Endothelial cell of umbilical vein (primary cell): Measurements from ENCODE around the gene IRF3. TPM values are rescaled to one million over a fixed set of nuclear protein-coding genes. Genes with fewer than 3 reads are reported as not detected.

Source experiments
- BruUV-seq: library from RNA; stranded (reverse); fragments of 400-500 nt; replicated peaks from 2 replicates; lab custom pipeline; 2021; lab: Mats Ljungman, UMichigan
- CTCF ChIA-PET: fragments of 300-600, 350-600 bp; sonication (Branson Sonifier 250); formaldehyde crosslinking; loops from one replicate; lab custom pipeline; 2021; ENCODE audit warnings: antibody characterized with exemption, inconsistent platforms; lab: Charles Lee
- POLR2A ChIA-PET: fragments of 300-600, 350-600 bp; sonication (Branson Sonifier 250); formaldehyde crosslinking; loops from one replicate; lab custom pipeline; 2021; ENCODE audit warnings: antibody characterized with exemption, inconsistent platforms; lab: Charles Lee
- DNase-seq: peaks from one replicate; pipeline ENCODE4 v3.0.0-alpha.2; 2011; ENCODE audit warnings: low read depth, low spot score
- FAIRE-seq: peaks from 2 replicates; lab custom pipeline; 2011; peaks lifted over from hg19 to GRCh38; lab: Jason Lieb, UNC
- H2AFZ ChIP-seq: 2 replicates; pipeline ENCODE4 v1.6.0; 2012; ENCODE audit warnings: low read depth, low read length, control low read depth, inconsistent platforms
- H3K27ac ChIP-seq: 2 replicates; pipeline ENCODE4 v1.5.1; 2011; ENCODE audit warnings: low read depth, mild to moderate bottlenecking, control low read depth, low read length, moderate library complexity; ENCODE audit not compliant: insufficient read depth
- H3K27me3 ChIP-seq, 2 experiments: 2 replicates each; pipeline versions ENCODE4 v1.6.0 to v1.6.1; 2011; ENCODE audit warnings: low read length in 2 of 2, mixed read lengths in 1 of 2; ENCODE audit not compliant: control insufficient read depth in 2 of 2, insufficient read depth in 2 of 2
- H3K36me3 ChIP-seq, 2 experiments: 2 replicates in 1 of 2; 3 replicates in 1 of 2; pipeline ENCODE4 v1.5.1; 2011; ENCODE audit warnings: low read length in 2 of 2, mild to moderate bottlenecking in 1 of 2, moderate library complexity in 1 of 2; ENCODE audit not compliant: control insufficient read depth in 2 of 2, insufficient read depth in 2 of 2; ENCODE audit errors: extremely low read depth in 1 of 2
- H3K4me1 ChIP-seq: 3 replicates; pipeline ENCODE4 v1.5.1; 2011; ENCODE audit warnings: mild to moderate bottlenecking, low read length; ENCODE audit not compliant: control insufficient read depth, insufficient read depth; ENCODE audit errors: extremely low read depth
- H3K4me2 ChIP-seq: 2 replicates; pipeline ENCODE4 v1.6.1; 2011; ENCODE audit warnings: low read length, control low read depth, mixed read lengths; ENCODE audit not compliant: insufficient read depth
- H3K4me3 ChIP-seq, 3 experiments: fragments of 200-600 bp in 1 of 3; sonication (generic), shearing (Covaris generic) in 1 of 3; replicated peaks in 1 of 3; 2 replicates each; pipeline ENCODE4 v1.5.1; 2011 to 2016; ENCODE audit warnings: control low read depth in 3 of 3, low read length in 3 of 3, mild to moderate bottlenecking in 2 of 3, inconsistent platforms in 1 of 3, low read depth in 1 of 3, moderate library complexity in 1 of 3; ENCODE audit not compliant: insufficient read depth in 1 of 3
- H3K79me2 ChIP-seq: 2 replicates; pipeline ENCODE4 v1.6.0; 2012; ENCODE audit warnings: low read length, inconsistent platforms; ENCODE audit not compliant: control insufficient read depth, insufficient read depth
- H3K9ac ChIP-seq: replicated peaks from 2 replicates; pipeline ENCODE3; 2011; ENCODE audit warnings: low read length, control low read depth; ENCODE audit not compliant: insufficient read depth; ENCODE audit errors: extremely low read depth
- H3K9me1 ChIP-seq: replicated peaks from 3 replicates; pipeline ENCODE4 v1.6.0; 2011; ENCODE audit warnings: mild to moderate bottlenecking, low read length; ENCODE audit not compliant: control insufficient read depth, insufficient read depth; ENCODE audit errors: extremely low read depth
- H3K9me3 ChIP-seq: replicated peaks from 2 replicates; pipeline ENCODE4 v1.5.1; 2012; ENCODE audit warnings: low read length, inconsistent platforms; ENCODE audit not compliant: control insufficient read depth, insufficient read depth
- H4K20me1 ChIP-seq: replicated peaks from 2 replicates; pipeline ENCODE3; 2011; ENCODE audit warnings: mild to moderate bottlenecking, low read length; ENCODE audit not compliant: control insufficient read depth, insufficient read depth; ENCODE audit errors: extremely low read depth
- CTCF ChIP-seq, 2 donors: IDR thresholded peaks; 1 replicate in 1 of 2; 2 replicates in 1 of 2; pipeline ENCODE4 v1.5.1; 2011; ENCODE audit warnings: low read length in 2 of 2, mild to moderate bottlenecking in 2 of 2, moderate library complexity in 2 of 2, control low read depth in 1 of 2, inconsistent platforms in 1 of 2, low read depth in 1 of 2; ENCODE audit not compliant: insufficient read depth in 1 of 2; ENCODE audit errors: extremely low read depth in 1 of 2
- EZH2 ChIP-seq: IDR thresholded peaks from 2 replicates; pipeline ENCODE4 v1.6.1; 2012; ENCODE audit warnings: borderline replicate concordance, low read depth, mild to moderate bottlenecking, moderate library complexity, low read length, inconsistent platforms; ENCODE audit not compliant: severe bottlenecking
- FOS ChIP-seq: IDR thresholded peaks from 2 replicates; pipeline ENCODE4 v1.6.1; 2011; ENCODE audit warnings: mild to moderate bottlenecking, low read length, moderate library complexity, borderline replicate concordance; ENCODE audit not compliant: insufficient read depth
- GATA2 ChIP-seq: IDR thresholded peaks from 2 replicates; pipeline ENCODE4 v1.7.0; 2011; ENCODE audit warnings: low read depth, mild to moderate bottlenecking, moderate library complexity, mixed read lengths, low read length; ENCODE audit not compliant: insufficient read length, insufficient read depth
- JUN ChIP-seq: IDR thresholded peaks from 2 replicates; pipeline ENCODE4 v1.6.1; 2011; ENCODE audit warnings: borderline replicate concordance, low read depth; ENCODE audit not compliant: insufficient read length, insufficient read depth
- MAX ChIP-seq: IDR thresholded peaks from 2 replicates; pipeline ENCODE4 v1.6.1; 2011; ENCODE audit not compliant: insufficient read depth, insufficient read length
- POLR2AphosphoS5 ChIP-seq: IDR thresholded peaks from 2 replicates; pipeline ENCODE4 v1.6.1; 2012; ENCODE audit warnings: low read depth, mild to moderate bottlenecking, control low read depth, low read length, moderate library complexity; ENCODE audit not compliant: insufficient read depth
- dilution Hi-C: fragments of 300-500 bp; cut with MboI; formaldehyde crosslinking; loops from one replicate; pipeline ENCODE4 v1.15.0; 2019; ENCODE audit warnings: low sequenced_read_pairs; ENCODE audit not compliant: extremely low pct_ligation_motif_present
- intact Hi-C: fragments of 100-400 bp; cut with micrococcal nuclease; formaldehyde crosslinking; loops from one replicate; pipeline ENCODE4 v1.10.0; 2022
- polyA plus RNA-seq, 4 experiments: library from polyadenylated mRNA; depleted of rRNA in 3 of 4; stranded (reverse) in 3 of 4; unstranded in 1 of 4; fragments of >200 nt; gene quantifications; 2 replicates each; pipeline versions ENCODE4 v1.2.1 to v1.2.3, GENCODE V29; 2011 to 2012; ENCODE audit warnings: missing spikeins in 1 of 4
- total RNA-seq: library from RNA; stranded (reverse); gene quantifications from 2 replicates; pipeline ENCODE4 v1.2.3, GENCODE V29; 2021

Gene IRF3
- total and polyA plus RNA-seq, 2 donors (not counting 3 experiments of a cell fraction or from before 2014, with no cell fraction given) = 64.8 to 73.5 TPM

GRCh38 chr19:49684251-49684982 lies 18.8 kb upstream of the IRF3 start:
- peaks cover 8 to 34% of the 10 kb centered on the region in 2 experiments for H3K36me3 ChIP-seq
- H3K4me1 ChIP-seq = peaks cover 33% of the 10 kb centered on the region
- no TSS peak for BruUV-seq
- CTCF ChIA-PET = interaction anchor here (1.4 kb wide), 1 partner anchor 12 kb away, joined by 3 read pairs; no protein-coding TSS in a partner anchor
- DNase-seq = no peak
- no peaks in the 10 kb centered on the region for H3K9me3 ChIP-seq
- no peak overlapping the region for H3K27ac ChIP-seq
- H2AFZ ChIP-seq = no peak overlapping the region
- H3K9ac ChIP-seq = no peak overlapping the region
- no peaks in the 10 kb centered on the region for H3K9me1 ChIP-seq
- TF ChIP-seq EZH2 (no peak), CTCF (IDR thresholded peaks at IDR 0.05; ENCODE audit: extremely low read depth in 1 of 2, insufficient read depth in 1 of 2, low read depth in 1 of 2, low read length in 2 of 2) (peak; percentile 25 to 49)
- intact Hi-C loops (no loop called here), dilution Hi-C loops (no loop called here)
- FAIRE-seq = no peak
- POLR2A ChIA-PET = no interaction called here
- H3K27me3 ChIP-seq = no peaks in the 10 kb centered on the region
- peaks cover 26% of the 10 kb centered on the region for H3K79me2 ChIP-seq
- no peak overlapping the region for H3K4me3 ChIP-seq
- H3K4me2 ChIP-seq = no peak overlapping the region
- no peaks in the 10 kb centered on the region for H4K20me1 ChIP-seq

- H3K36me3 ChIP-seq = peaks cover 8 to 34% of the 10 kb centered on the region in 2 experiments
- no peak overlapping the region for H3K4me2 ChIP-seq
- H3K9ac ChIP-seq = no peak overlapping the region
- TF ChIP-seq JUN = no peak
- TF ChIP-seq GATA2 = no peak
- TF ChIP-seq CTCF (IDR thresholded peaks at IDR 0.05; ENCODE audit: extremely low read depth in 1 of 2, insufficient read depth in 1 of 2, low read depth in 1 of 2, low read length in 2 of 2) = no peak
- TF ChIP-seq MAX = no peak
- no peak for TF ChIP-seq POLR2AphosphoS5
- TF ChIP-seq EZH2 = no peak
- TF ChIP-seq FOS = no peak
- H3K9me3 ChIP-seq = no peaks in the 10 kb centered on the region
- no peak for DNase-seq
- H3K9me1 ChIP-seq = no peaks in the 10 kb centered on the region
- H3K27me3 ChIP-seq = no peaks in the 10 kb centered on the region
- CTCF ChIA-PET = interaction anchor here (1.4 kb wide), 1 partner anchor 13 kb away, joined by 3 read pairs; no protein-coding TSS in a partner anchor
- H3K79me2 ChIP-seq = peaks cover 31% of the 10 kb centered on the region
- POLR2A ChIA-PET = no interaction called here
- no peak for FAIRE-seq
- dilution Hi-C loops (no loop called here), intact Hi-C loops (no loop called here)
- no peak overlapping the region for H3K4me3 ChIP-seq
- no peaks in the 10 kb centered on the region for H4K20me1 ChIP-seq
- H3K4me1 ChIP-seq = peaks cover 32% of the 10 kb centered on the region
- no peak overlapping the region for H3K27ac ChIP-seq
- H2AFZ ChIP-seq = no peak overlapping the region
- BruUV-seq = no TSS peak
Measured at GRCh38 chr19:49683814-49684250, 18.2 kb upstream of the IRF3 start.
